Uterus (tissue), 4 donors: ENCODE data around the gene MLC1. TPM values are rescaled to one million over a fixed set of nuclear protein-coding genes. Genes with fewer than 3 reads are reported as not detected.

Source experiments
- DNase-seq, 2 donors: peaks; one replicate each; pipeline ENCODE4 v3.0.0-alpha.2; 2019 to 2020
- H3K27ac ChIP-seq, 2 donors: fragments of 200-600 bp; sonication (generic); 1 replicate in 1 of 2; 2 replicates in 1 of 2; pipeline ENCODE4 v1.5.1; 2016 to 2018
- H3K27me3 ChIP-seq, 2 donors: fragments of 200-600 bp; sonication (generic); one replicate each; pipeline ENCODE4 v1.5.1; 2018 to 2019; ENCODE audit warnings: control low read depth in 1 of 2
- H3K36me3 ChIP-seq, 2 donors: fragments of 200-600 bp; sonication (generic); one replicate each; pipeline ENCODE4 v1.5.1; 2019; ENCODE audit warnings: control low read depth in 1 of 2
- H3K4me1 ChIP-seq, 2 donors: fragments of 200-600 bp; sonication (generic); one replicate each; pipeline ENCODE4 v1.5.1; 2018 to 2019; ENCODE audit warnings: control low read depth in 1 of 2
- H3K4me3 ChIP-seq, 2 donors: fragments of 200-600 bp; sonication (generic); 1 replicate in 1 of 2; 2 replicates in 1 of 2; pipeline ENCODE4 v1.5.1; 2018 to 2019; ENCODE audit warnings: mild to moderate bottlenecking in 1 of 2
- H3K9me3 ChIP-seq, 2 donors: fragments of 200-600 bp; sonication (generic); one replicate each; pipeline ENCODE4 v1.5.1; 2019; ENCODE audit warnings: control low read depth in 1 of 2
- POLR2A ChIP-seq, 2 donors: fragments of 450-650 bp; IDR thresholded peaks; one replicate each; pipeline ENCODE4 v1.6.1; 2016; ENCODE audit warnings: antibody characterized with exemption in 2 of 2, mild to moderate bottlenecking in 1 of 2, moderate library complexity in 1 of 2
- intact Hi-C: fragments of 100-400 bp; cut with DNase I; formaldehyde crosslinking; loops from one replicate; pipeline ENCODE4 v1.15.1; 2023; ENCODE audit warnings: low total_unique reads
- total RNA-seq, 4 donors: library from RNA; depleted of rRNA in 3 of 4; stranded (reverse); fragments of >200 nt in 3 of 4; gene quantifications; one replicate each; pipeline versions ENCODE4 v1.1.0 to v1.2.4, GENCODE V29; 2014 to 2023
- TF ChIP-seq, protein P1 (sequence below), 4 experiments: fragments of 200-600 bp in 2 of 4; fragments of 450-650 bp in 2 of 4; sonication (generic) in 2 of 4; IDR thresholded peaks; one replicate each; pipeline ENCODE4 v1.5.1; 2016 to 2019; ENCODE audit warnings: antibody characterized with exemption in 4 of 4, mild to moderate bottlenecking in 2 of 4, moderate library complexity in 1 of 4
- donor health status: DM: yes; HTN: yes; CAD: no.

MLC1 gene
- total RNA-seq, result 1 to 10 TPM in 1 of 4 donors, under 1 TPM in 2, not detected in 1; 0.29 to 1.9 (median 0.40) TPM

DNA sequence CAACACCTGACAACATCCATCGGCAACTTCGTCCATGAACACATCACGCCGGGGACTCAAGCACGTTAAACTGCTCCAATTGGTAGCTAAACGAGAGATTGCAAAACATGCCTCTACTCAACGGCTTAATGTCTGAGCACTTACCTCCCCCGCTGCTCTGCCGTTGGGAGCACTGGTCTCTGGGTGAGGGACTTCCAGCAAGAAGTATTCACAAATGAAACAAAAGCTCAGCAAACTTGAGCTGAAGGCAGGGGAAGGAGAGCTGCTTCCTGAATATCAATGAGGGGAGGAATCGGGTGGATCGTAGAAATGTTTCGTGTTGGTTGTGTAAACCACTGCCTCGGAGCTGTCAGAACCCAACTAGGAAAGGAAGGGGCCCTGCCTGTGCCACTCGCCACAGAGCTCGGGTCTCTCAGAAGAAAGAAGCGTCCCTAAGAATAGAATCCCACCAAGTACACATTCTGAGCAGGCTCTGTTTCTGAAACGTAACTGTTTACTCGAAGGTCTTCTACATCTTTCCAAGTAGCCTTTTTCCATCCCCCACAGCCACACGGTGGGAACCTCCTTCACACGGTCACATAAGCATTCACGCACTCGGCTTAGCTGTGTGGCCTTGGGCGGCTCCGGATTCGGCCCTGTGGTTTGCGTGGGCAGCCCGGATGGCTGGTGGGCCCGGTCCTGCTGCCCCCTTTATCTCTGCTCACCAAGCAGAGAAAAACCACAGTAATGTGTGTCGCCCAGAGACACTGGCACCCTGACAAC lies at the start of gene MLC1:
MLC1 (minus strand) TSS at position 216 of the 762 bp plus-strand sequence. CDS start 524 bp downstream, outside the sequence.
- Histone ChIP-seq H3K4me1 (no peaks in the 10 kb centered on the region), H3K9me3 (no peaks in the 10 kb centered on the region), H3K27me3 (peaks cover 0 to 4% of the 10 kb centered on the region in 2 donors), H3K4me3 (no peak within 1 kb of the TSS), H3K36me3 (no peaks in the 10 kb centered on the region), H3K27ac (no peak within 1 kb of the TSS)
- intact Hi-C loops, result no loop called here
- no peak for DNase-seq
- TF ChIP-seq, protein P1, sequence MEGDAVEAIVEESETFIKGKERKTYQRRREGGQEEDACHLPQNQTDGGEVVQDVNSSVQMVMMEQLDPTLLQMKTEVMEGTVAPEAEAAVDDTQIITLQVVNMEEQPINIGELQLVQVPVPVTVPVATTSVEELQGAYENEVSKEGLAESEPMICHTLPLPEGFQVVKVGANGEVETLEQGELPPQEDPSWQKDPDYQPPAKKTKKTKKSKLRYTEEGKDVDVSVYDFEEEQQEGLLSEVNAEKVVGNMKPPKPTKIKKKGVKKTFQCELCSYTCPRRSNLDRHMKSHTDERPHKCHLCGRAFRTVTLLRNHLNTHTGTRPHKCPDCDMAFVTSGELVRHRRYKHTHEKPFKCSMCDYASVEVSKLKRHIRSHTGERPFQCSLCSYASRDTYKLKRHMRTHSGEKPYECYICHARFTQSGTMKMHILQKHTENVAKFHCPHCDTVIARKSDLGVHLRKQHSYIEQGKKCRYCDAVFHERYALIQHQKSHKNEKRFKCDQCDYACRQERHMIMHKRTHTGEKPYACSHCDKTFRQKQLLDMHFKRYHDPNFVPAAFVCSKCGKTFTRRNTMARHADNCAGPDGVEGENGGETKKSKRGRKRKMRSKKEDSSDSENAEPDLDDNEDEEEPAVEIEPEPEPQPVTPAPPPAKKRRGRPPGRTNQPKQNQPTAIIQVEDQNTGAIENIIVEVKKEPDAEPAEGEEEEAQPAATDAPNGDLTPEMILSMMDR (IDR thresholded peaks at IDR 0.05), result no peak
- no peak for TF ChIP-seq POLR2A (IDR thresholded peaks at IDR 0.05)

DNA sequence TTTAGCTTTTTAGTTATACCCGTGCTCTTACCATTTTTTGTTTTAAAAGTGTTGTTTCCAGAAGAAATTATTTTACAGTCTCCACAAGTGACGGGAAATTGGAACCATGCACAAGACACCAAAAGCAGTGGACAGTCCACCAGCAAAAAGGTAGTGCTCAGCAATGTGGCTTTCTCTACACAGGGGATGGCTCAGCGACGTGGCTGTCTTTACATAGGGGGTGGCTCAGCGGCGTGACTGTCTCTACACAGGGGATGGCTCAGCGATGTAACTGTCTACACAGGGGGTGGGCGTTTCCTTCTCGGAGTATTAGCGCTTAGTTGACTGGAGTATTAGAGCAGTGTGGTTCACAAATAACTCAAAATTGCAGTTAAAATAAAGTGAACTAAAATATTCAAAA lies 49.3 kb upstream of the MLC1 start:
- Histone ChIP-seq H3K36me3 (no peaks in the 10 kb centered on the region), H3K27me3 (no peaks in the 10 kb centered on the region), H3K27ac (no peak overlapping the region), H3K4me3 (no peak overlapping the region), H3K9me3 (no peaks in the 10 kb centered on the region), H3K4me1 (no peaks in the 10 kb centered on the region)
- TF ChIP-seq, protein P1 (IDR thresholded peaks at IDR 0.05), result no peak
- TF ChIP-seq POLR2A (IDR thresholded peaks at IDR 0.05), result no peak
- intact Hi-C loops, result loop anchor here (5.0 kb wide), 1 partner anchor 288 kb away; no protein-coding TSS in a partner anchor
- DNase-seq, result peak in 1 of 2 donors; percentile 6

DNA sequence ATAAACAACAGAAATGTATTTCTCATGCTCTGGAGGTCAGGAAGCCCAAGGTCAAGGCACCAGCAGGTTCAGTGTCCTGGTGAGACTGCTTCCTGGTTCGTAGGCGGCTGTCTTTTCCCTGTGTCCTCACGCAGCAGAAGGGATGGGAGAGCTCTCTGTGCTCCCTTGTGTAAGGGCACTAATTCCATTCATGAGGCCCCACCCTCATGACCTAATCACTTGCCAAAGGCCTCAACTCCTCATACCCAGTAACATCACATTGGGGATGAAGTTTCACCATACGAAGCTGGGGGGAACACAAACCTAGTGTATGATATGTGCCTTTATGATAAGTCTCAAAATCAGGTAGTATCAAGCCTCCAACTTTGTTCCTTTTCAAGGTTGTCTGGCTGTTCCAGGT lies 46.7 kb upstream of the MLC1 start:
- no peak overlapping the region for H3K27ac ChIP-seq
- intact Hi-C loops, result loop anchor here (5.0 kb wide), 1 partner anchor 290 kb away; no protein-coding TSS in a partner anchor
- H3K27me3 ChIP-seq, result no peaks in the 10 kb centered on the region
- H3K9me3 ChIP-seq, result no peaks in the 10 kb centered on the region
- no peak for DNase-seq
- H3K36me3 ChIP-seq, result no peaks in the 10 kb centered on the region
- no peak overlapping the region for H3K4me3 ChIP-seq
- H3K4me1 ChIP-seq, result no peaks in the 10 kb centered on the region
- TF ChIP-seq, protein P1 (IDR thresholded peaks at IDR 0.05), result no peak
- TF ChIP-seq POLR2A (IDR thresholded peaks at IDR 0.05), result no peak

DNA sequence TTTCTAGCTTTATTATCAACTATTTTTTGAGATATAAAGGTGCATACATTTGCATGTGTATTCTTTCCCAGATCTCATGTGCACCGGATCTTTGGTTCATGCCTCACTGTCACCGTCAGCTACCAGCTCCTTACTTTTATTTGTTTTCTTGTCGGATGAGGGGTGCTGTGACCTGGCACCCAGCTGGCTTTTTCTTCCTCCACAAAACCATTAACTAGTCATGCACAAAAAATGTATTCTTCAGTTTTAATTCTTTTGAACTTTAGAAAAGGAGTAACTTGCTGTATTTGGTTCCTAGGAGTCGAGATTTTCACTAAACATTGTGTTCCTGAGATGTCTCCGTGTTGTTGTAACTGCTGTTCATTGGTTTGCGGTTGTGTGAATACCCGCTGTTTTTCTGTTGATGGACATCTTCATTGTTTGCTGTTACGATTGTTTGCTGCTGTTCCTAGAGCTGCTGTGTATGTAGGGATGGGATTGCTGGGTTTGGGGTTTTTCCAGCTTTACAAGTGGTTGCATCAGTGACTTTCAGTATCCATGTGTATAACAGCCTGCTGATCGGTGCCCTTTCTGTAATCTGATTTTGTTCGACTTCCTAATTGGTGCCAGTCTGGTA lies 44.0 kb upstream of the MLC1 start:
- DNase-seq, result no peak
- no peaks in the 10 kb centered on the region for H3K4me1 ChIP-seq
- H3K27ac ChIP-seq, result peak overlapping the region; percentile 41 to 64
- intact Hi-C loops, result no loop called here
- TF ChIP-seq POLR2A (IDR thresholded peaks at IDR 0.05), result no peak
- TF ChIP-seq, protein P1 (IDR thresholded peaks at IDR 0.05), result no peak
- H3K27me3 ChIP-seq, result no peaks in the 10 kb centered on the region
- no peaks in the 10 kb centered on the region for H3K36me3 ChIP-seq
- H3K4me3 ChIP-seq, result no peak overlapping the region
- no peaks in the 10 kb centered on the region for H3K9me3 ChIP-seq

DNA sequence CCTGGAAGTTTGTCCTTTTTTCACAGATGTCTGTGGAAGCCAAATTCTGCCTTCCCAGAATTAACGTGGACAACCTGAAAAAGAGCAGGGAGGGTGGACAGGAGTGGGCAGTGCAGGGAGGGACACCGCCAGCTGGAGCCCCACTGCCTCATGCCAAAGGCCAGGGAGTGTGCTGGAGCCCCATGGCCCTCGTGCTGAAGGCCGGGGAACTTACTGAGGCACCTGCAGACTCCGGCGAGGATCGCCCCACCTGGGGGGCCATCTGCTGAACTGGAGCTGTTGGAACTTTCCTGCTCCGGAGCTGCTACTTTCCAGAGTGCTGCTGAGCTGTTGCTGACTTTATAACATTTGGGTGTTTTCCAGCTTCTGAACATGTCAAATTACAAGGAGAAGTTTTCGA lies 39.8 kb upstream of the MLC1 start:
- intact Hi-C loops, result no loop called here
- no peak for TF ChIP-seq POLR2A (IDR thresholded peaks at IDR 0.05)
- TF ChIP-seq, protein P1 (IDR thresholded peaks at IDR 0.05), result no peak

More for the DNA sequence above, 39.8 kb upstream of the MLC1 start:
- no peak overlapping the region for H3K27ac ChIP-seq
- H3K4me3 ChIP-seq, result no peak overlapping the region
- no peaks in the 10 kb centered on the region for H3K27me3 ChIP-seq
- H3K9me3 ChIP-seq, result peaks cover 0 to 3% of the 10 kb centered on the region in 2 donors
- no peak for DNase-seq
- no peaks in the 10 kb centered on the region for H3K36me3 ChIP-seq
- no peaks in the 10 kb centered on the region for H3K4me1 ChIP-seq
